KBM-7 (cell line): Measurements from ENCODE around the gene SEC16B.
"Not testable (repeated sequence)": the region's sequence is repeated elsewhere in the genome, so short reads cannot be mapped to it uniquely, and the experiment has no call there.

Source experiments
- DNase-seq: peaks from one replicate; pipeline ENCODE4 v3.0.0-alpha.2; 2015
- in situ Hi-C: fragments of 300-500 bp; cut with MboI; formaldehyde crosslinking; loops from 2 replicates; pipeline ENCODE4 v1.14.3; 2020; ENCODE audit warnings: low sequenced_read_pairs, low pct_unique_long_range_greater_than_20kb, mixed read lengths

SEC16B gene, protein sequence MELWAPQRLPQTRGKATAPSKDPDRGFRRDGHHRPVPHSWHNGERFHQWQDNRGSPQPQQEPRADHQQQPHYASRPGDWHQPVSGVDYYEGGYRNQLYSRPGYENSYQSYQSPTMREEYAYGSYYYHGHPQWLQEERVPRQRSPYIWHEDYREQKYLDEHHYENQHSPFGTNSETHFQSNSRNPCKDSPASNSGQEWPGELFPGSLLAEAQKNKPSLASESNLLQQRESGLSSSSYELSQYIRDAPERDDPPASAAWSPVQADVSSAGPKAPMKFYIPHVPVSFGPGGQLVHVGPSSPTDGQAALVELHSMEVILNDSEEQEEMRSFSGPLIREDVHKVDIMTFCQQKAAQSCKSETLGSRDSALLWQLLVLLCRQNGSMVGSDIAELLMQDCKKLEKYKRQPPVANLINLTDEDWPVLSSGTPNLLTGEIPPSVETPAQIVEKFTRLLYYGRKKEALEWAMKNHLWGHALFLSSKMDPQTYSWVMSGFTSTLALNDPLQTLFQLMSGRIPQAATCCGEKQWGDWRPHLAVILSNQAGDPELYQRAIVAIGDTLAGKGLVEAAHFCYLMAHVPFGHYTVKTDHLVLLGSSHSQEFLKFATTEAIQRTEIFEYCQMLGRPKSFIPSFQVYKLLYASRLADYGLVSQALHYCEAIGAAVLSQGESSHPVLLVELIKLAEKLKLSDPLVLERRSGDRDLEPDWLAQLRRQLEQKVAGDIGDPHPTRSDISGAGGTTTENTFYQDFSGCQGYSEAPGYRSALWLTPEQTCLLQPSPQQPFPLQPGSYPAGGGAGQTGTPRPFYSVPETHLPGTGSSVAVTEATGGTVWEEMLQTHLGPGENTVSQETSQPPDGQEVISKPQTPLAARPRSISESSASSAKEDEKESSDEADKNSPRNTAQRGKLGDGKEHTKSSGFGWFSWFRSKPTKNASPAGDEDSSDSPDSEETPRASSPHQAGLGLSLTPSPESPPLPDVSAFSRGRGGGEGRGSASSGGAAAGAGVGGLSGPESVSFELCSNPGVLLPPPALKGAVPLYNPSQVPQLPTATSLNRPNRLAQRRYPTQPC

DNA sequence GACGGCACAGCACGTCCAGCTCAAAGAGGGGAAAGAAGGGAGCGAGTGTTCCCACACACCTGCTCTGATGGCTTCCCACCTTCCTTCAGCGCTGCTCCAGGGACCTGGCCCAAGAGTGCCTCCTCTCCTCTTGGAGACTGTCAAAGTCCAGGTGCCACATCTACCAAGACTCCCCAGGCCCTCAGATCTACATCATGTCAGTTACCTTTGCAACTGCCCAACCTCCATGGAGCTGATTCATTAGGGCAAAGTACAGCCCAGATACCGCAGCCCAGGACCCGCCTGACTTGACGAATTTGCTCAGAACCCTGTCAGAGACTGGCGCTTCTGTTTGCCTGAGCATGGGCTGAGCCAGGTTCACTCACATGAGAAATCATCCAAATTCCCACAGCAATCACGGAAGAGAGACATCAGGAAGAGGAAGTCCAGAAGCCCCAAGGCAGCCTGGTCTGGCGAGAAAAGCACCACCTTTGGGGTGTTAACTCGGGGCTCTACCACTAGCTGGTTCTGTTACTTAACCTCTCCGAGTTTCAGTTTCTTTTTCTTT is at the start of gene SEC16B:
TSS of gene SEC16B (minus strand) at position 234 of the 547 bp plus-strand sequence. CDS start 2,077 bp downstream, outside the sequence.
- in situ Hi-C loops: no loop called here
- DNase-seq: no peak

DNA sequence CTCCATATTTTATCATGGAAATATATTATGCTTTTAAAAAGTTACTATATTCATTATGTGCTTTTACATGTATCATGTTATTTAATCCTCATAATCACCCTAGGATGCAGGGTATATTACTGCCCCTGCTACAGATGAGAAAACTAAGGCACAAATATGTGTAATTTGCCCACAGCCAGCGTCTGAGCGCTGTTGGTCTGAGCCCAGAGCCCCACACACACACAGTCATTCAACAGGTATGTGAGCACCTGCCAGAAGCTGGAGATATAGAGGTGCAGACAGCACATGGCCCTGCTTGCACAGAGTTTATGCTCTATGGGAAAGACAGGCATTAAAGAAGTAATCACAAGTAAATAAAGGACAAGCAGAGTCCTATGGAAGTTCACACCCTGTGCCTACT is 49.8 kb upstream of the SEC16B start:
- in situ Hi-C loops: no loop called here
- no peak for DNase-seq

DNA sequence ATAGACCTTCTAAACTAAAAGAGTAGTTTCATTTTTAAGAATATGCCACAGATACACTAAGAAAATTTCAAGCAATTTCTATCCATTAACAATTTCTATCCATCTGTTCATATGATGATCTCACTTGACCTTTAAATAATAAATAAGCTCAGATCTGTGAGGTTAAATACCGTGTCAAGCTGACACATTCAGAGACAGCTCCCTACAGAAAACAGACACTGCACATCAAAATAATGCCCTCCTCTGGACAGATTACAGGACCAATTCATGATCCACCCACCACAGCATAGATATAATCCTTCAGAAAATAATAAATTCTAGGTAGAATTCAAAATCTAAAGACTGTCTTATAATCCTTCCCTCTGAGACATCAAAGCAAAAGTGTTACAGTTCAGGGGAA is 49.4 kb upstream of the SEC16B start:
- in situ Hi-C loops: no loop called here
- DNase-seq: no peak

DNA sequence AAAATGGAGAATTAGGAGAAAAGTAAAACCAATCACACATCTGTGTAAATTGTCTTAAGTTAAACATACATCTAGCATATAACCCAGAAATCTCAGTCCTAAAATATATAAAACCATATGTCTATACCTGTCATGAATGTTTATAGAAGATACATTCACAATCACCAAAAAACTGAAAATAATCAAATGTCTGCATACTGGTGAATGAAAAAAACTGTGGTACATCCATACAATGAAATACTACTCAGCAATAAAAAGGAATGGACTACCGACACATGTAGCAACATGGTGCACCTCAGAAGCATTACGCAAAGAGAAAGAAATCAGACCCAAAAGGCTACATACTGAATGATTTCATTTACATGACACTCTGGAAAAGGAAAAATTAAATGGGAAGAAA is 47.7 kb upstream of the SEC16B start:
- no peak for DNase-seq
- in situ Hi-C loops: no loop called here

DNA sequence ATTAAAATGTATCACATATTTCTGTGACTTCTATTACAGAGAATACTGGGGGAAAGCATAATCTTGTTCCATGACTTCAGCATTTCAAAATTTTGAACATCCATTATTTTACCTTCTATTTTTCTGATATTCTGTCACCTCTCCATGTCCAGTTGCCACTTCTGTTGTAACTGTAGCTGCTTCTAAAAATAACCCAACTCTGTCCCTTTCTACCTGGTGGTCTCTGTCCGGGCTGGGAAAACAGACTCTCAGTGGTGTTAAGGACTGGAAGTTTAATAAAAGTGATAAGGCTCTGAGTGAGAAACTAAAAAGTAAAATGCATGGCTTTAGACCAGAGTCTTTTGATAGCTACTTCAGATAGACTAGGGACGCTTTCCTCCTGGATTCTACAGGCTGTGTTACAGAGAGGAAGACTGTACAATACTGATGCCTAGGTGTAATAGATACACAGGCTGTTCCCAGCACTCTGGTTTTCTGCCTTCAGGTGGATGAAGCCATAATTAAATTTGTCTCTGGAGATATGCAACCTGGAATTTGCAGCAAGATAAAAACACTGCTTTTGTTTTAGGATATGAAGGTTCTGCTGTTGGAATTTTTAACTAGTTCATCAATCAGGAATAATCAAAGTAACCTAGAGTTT is 42.1 kb upstream of the SEC16B start:
- in situ Hi-C loops: no loop called here
- no peak for DNase-seq

DNA sequence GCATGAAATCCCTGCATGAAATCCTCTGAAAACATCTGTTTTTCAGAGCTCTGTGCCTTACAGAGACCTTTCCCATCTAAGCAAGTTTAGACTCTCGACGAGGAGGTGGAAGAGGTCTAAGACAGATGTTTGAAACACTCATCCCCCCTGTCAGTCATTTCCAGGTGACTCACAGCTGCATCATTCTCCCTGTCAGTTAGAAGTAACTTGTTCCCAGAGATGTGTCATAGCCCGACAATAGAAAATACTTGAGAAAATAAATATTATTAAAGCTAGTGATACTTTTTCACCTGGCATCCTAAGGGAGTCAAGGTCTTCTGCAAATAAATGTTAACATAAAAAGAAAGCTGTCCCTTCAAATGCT is 41.6 kb upstream of the SEC16B start:
- in situ Hi-C loops: no loop called here
- no peak for DNase-seq

DNA sequence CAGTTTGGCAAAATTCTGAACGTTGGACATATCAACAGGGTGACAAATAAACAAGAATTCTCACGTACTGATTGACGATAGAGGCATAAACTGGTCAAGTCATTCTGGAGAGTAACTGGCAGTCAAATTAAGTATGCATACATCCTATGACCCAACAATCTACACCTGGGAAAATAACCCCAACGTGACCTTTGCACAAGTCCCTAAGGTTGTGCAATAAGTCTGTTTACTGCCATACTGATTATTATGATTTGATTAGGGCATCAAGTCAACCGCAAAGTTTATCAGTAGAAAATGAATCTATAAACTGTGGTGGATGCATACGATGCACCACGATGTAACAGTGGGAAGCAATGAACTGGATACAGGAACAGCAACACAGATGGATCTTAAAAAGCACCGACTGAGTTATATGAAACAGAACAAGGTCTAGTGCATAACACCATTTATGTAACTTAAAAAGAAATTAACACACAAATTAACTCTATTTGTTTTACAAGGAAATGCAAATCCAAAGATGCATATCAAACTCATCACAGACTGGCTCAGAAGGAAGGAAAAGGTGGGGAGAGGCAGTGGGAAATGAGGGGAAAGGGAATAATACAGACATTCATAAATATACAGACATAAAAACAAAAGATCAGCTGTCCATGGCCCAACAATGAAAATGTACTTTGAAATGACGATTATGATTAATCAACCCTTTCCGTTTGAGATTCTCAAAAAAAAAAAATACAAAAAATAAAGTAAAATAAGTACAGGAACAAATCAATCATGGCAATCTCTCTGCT is 41.0 kb upstream of the SEC16B start:
- DNase-seq: no peak
- in situ Hi-C loops: no loop called here

DNA sequence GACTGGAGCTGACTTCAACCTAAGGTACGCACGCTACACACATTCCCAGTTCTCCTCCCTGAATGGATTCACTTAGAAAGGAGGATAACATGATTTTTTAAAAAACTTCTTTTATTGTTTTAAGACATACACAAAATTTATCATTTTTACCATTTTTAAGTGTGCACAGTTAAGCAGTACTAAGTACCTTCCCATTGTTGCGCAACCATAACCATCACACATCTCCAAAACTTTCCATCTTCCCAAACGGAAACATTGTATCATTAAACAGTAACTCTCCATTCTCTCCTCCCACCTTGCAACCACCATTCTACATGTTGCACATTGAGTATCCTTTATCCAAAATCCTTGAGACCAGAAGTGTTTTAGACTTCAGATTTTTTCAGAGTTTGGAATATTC is 36.2 kb upstream of the SEC16B start:
- in situ Hi-C loops: no loop called here

DNA sequence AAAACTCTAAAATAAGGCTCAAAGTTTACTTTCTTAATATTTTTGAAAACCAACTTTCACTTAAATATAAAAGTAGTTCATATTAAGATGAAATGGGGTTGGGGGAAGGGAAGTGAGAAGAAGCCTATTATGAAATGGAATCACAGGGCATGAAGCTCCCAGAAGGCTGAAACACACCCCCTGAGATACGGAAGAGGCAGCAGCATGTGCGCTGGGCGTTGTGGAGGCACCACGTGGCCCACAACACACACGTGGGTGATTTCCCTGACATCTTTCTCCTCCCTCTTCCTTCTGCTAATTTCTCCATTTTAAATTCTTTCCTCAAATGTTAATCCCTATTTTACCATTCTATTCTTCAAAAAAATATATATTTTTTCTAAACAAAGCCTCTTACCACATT is 35.6 kb upstream of the SEC16B start:
- DNase-seq: no peak
- in situ Hi-C loops: no loop called here

More for the DNA sequence above, 36.2 kb upstream of the SEC16B start:
- DNase-seq: no peak

DNA sequence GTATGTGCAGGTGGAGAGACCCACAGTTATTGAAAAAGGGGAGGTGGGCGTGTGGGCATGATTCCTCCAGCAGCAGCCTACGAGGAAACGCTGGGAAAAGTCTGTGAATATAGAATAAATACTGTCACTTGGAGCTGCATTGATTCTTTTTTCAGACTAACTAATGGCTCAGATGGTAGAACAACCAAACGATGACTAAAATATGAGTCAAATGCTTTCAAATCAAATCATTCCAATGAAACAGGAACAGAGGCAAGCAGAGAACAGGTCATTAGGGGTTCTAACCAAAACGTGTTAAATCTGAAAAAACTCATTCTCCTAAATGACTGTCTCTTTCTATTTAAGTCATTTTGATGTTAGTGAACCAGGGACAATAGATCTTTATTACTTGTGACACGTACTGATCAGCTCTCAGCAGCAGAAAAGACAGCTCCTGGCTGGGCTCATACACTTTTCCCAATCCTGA is 35.1 kb upstream of the SEC16B start:
- DNase-seq: no peak
- in situ Hi-C loops: no loop called here

DNA sequence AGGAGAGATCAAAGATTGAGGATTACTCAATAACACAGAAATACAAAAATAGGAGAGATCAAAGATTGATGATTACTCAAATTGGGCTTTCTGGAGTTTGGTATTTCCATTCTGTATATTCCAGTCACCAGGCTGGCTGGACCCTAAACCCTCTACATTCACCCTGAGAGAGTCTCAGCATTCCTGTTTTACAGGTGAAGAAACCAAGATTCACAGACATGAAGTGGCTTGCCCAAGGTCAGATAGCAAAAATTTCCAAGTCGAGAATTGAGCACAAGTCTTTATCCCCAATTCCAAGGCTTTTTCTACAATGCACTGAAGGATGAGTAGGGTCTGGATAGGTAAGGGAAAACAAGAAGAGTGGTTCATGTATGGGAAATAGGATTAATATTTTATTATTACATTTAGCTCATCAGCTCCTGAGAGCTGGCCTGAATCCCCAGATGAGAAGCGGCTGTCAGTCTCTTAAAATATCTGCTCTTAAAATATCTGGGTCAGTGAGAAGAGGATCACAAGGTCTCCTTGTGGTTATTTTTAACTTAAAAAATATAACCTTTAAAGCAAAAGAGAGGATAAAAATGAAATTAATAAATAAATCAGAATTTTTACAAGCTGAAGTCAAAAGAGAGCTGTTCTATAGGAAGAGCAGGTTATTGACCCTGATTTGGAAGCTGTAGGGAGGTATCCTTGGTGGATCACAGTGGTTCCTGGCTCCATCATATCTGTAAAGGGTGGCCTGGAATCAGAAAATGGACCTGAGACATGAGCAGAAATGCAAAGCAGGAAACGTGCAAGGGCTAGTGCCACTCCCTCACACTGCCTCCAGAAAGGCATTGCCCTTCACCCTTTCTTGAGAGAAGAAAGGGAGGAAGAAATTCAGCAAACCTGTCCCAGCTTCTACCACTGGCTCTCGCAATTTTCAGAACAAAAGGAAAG is 29.1 kb upstream of the SEC16B start:
- DNase-seq: no peak
- in situ Hi-C loops: no loop called here

DNA sequence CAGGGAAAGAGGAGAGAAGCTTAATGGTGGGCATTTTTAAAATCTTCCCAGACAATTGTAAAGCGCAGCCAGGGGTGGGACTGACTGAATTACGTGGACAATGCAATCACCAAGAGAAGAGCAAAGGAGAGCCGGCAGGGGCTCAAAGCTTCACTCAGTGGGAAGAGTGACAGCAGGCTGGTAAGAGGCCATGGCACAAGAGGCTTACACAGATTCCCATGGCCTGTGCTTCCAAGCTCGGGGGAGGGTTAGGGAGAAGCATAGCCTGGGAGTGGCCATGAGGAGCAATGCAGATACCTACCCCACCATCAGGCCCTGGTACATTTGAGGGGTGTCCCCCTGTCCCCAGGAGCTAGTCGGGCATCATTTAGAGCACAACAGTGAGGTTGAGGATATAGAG is 27.1 kb upstream of the SEC16B start:
- in situ Hi-C loops: no loop called here

DNA sequence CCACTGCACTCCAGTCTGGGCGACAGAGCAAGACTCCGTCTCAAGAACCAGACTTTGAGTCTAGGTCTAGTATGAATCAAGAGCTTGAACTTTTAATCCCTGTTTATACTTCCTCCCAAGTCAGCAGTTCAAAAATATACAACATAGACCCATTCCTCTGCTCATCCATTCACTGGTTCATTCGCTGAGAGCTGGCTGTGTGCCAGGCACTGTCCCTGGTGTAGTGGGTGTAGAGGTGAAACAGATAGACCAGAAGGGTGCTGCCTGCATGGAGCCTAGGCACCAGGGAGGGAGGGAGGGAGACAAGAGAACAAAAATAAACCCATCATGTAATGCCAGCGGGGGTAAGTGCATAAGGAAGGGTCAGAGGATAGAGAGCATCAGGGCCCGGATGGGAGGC is 25.5 kb upstream of the SEC16B start:
- in situ Hi-C loops: no loop called here
- no peak for DNase-seq

More for the DNA sequence above, 27.1 kb upstream of the SEC16B start:
- DNase-seq: no peak

DNA sequence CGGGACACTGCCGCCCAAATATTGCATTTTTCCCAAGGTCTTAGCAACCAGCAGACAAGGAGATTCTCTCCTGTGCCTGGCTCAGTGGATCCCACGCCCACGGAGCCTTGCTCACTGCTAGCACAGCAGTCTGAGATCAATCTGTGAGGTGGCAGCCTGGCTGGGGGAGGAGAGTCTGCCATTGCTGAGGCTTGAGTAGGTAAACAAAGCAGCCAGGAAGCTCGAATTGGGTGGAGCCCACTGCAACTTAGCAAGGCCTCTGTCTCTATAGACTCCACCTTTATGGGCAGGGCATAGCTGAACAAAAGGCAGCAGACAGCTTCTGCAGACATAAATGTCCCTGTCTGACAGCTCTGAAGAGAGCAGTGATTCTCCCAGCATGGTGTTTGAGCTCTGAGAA is 16.4 kb upstream of the SEC16B start:
- in situ Hi-C loops, DNase-seq: not testable (repeated sequence)

DNA sequence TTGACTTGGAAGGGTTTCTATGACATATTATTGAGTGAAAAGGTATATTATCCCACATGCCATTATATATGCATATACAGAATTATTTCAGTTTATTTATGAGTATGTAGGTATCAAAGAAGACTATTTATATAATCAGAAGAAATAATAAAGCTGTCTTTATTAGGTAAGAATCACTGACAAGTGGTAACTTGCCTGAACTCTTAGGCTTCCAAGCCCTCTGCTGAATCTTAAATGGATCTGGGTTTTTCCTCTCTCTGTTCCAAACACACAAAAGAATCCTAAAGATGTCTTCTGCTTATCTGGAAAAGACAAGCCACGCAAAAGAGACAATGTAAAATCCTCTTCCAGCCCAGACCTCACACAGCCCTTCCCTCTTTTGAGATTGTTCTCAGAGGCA is 14.9 kb upstream of the SEC16B start:
- in situ Hi-C loops: no loop called here

DNA sequence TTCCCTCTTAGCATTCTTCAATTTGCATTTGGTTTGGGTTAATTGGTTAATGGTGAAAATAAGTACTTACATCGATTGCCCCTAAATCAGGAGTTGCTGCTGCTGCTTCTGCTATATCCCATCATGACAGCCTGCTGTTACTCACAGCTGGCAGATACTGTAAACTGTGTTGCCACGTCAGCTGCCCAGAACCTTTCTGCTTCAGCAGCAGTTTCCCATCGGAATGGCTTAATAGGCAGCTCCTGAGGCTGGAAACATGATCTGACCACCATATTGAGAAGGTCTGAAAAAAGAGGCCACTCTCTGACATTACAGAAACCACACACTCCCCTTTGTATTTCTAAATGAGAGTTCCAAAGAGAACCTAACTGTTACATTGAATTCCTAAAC is 14.3 kb upstream of the SEC16B start:
- in situ Hi-C loops: no loop called here
- no peak for DNase-seq

More for the DNA sequence above, 14.9 kb upstream of the SEC16B start:
- DNase-seq: no peak

DNA sequence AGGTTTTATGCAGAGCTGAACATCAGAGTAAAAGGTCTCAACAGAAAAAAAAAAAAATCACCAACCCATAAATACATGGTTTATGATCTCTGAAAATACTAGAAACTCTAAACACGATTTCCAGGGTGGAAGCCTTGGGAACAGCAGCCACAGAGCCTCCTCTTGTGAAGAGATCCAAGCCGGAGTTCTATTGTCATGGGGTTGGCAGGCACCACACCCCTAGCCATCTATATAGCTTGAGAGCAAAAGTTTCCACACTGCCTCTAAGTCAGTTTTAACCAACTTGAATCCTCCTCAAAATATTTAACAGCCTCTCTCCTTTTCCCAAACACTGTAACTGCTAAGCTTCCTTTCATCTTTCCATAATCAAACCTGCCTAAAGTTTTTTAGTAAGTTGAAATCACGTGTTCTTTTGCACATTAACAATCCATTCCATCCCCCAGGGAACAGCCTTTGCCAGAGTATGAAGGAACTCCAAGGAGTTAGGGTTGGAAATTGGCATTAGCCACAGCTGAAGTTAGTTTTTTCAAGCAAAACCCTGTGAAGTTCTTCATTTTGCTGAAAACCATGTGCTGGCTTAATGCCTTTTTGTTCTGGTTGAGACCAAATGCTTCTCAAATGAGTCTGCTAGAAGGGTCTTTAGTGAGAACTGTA is 13.8 kb upstream of the SEC16B start:
- DNase-seq: no peak
- in situ Hi-C loops: no loop called here
